ENCODE results near the gene VPS13D.

DNA sequence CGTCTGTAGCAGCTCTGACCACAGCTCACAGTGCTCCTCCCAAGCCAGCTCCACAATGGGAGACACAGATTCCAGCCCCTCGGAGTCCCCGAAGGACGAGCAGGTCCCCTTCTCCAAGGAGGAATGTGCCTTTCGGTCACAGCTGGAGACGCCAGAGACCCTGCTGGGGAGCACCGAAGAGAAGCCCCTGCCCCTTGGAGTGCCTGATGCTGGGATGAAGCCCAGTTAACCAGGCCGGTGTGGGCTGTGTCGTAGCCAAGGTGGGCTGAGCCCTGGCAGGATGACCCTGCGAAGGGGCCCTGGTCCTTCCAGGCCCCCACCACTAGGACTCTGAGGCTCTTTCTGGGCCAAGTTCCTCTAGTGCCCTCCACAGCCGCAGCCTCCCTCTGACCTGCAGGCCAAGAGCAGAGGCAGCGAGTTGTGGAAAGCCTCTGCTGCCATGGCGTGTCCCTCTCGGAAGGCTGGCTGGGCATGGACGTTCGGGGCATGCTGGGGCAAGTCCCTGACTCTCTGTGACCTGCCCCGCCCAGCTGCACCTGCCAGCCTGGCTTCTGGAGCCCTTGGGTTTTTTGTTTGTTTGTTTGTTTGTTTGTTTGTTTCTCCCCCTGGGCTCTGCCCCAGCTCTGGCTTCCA lies 22.9 kb upstream of the VPS13D start:
- TF ChIP-seq, protein P1, sequence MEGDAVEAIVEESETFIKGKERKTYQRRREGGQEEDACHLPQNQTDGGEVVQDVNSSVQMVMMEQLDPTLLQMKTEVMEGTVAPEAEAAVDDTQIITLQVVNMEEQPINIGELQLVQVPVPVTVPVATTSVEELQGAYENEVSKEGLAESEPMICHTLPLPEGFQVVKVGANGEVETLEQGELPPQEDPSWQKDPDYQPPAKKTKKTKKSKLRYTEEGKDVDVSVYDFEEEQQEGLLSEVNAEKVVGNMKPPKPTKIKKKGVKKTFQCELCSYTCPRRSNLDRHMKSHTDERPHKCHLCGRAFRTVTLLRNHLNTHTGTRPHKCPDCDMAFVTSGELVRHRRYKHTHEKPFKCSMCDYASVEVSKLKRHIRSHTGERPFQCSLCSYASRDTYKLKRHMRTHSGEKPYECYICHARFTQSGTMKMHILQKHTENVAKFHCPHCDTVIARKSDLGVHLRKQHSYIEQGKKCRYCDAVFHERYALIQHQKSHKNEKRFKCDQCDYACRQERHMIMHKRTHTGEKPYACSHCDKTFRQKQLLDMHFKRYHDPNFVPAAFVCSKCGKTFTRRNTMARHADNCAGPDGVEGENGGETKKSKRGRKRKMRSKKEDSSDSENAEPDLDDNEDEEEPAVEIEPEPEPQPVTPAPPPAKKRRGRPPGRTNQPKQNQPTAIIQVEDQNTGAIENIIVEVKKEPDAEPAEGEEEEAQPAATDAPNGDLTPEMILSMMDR (IDR thresholded peaks at IDR 0.05; ENCODE audit: low read length) = no peak
- no peak for TF ChIP-seq EZH2 (optimal IDR thresholded peaks at IDR 0.05; ENCODE audit: low read depth, low read length)
